Activated T-cell treated with anti-CD3 and anti-CD28 coated beads for 4 hours (primary cell): ENCODE data around the gene SLC22A14.
"Not testable (repeated sequence)": the region's sequence is repeated elsewhere in the genome, so short reads cannot be mapped to it uniquely, and the experiment has no call there.

Experiments
- DNase-seq: peaks from one replicate; pipeline ENCODE4 v3.0.0-alpha.2; 2020

Gene SLC22A14, protein sequence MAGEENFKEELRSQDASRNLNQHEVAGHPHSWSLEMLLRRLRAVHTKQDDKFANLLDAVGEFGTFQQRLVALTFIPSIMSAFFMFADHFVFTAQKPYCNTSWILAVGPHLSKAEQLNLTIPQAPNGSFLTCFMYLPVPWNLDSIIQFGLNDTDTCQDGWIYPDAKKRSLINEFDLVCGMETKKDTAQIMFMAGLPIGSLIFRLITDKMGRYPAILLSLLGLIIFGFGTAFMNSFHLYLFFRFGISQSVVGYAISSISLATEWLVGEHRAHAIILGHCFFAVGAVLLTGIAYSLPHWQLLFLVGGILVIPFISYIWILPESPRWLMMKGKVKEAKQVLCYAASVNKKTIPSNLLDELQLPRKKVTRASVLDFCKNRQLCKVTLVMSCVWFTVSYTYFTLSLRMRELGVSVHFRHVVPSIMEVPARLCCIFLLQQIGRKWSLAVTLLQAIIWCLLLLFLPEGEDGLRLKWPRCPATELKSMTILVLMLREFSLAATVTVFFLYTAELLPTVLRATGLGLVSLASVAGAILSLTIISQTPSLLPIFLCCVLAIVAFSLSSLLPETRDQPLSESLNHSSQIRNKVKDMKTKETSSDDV

GRCh38 chr3:38281895-38282686 is at the start of gene SLC22A14:
SLC22A14 (plus strand) TSS chr3:38282294; CDS start chr3:38306027, 23,733 bp downstream.
- no peak for DNase-seq

- no peak for DNase-seq
Observed at GRCh38 chr3:38232701-38233100, 49.4 kb upstream of the SLC22A14 start.

DNA sequence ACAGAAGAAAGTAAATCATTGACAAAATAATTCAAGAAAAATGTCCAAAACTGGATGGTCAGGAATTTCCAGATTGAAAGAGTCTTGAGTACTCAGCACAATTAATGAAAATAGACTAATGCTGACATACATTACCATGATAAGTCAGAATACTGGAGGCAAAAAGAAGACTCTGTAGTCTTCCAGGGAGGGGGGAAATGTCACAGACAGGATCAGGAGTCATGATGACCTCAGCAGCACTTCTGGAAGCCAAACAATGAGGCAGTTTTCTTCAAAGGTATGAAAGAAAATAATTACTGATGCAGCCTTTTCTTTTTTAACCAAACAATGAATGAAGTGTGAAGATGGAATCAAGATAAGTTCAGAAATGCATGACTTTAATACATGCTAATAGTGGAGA is 46.6 kb upstream of the SLC22A14 start:
- DNase-seq: no peak

DNA sequence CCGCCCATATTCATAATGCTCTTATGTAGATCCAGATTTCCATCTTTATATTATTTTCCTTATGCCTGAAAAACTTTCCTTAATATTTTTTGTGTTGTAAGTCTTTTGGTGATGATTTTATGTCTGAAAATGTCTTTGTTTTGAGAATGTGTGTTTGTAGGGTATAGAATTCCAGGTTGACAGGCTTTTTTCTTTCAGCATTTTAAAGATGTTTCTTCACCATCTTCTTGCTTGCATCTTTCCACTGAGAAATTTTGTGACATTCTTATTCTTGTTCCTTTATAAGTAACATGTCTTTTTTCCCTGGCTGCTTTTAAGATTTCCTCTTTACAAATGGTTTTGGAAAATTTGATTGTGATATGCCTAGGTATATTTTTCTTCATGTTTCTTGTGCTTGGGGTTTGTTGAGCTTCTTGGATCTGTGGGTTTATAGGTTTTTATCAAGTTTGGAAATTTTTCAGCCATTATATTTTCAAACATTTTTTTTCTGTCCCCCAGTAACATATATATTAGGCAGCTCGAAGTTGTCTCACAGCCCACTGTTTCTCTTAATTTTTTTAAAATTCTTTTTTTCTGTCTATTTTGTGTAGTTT is 43.6 kb upstream of the SLC22A14 start:
- DNase-seq: no peak

DNA sequence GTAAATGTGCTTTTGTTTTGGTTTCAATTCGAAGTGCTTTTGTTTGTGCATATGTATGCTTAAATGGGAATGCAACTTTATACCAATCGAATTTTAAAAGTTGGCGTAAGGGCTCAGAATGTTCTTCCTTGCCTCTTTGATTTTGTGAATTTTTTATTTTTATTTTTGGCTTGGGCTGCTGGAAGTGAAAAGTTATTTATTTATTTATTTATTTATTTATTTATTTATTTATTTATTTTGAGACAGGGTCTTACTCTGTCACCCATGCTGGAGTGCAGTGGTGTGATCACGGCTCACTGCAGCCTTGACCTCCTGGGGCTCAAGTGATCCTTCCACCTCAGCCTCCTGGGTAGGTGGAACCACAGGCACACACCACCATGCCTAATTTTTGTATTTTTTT is 39.3 kb upstream of the SLC22A14 start:
- not testable (repeated sequence) for DNase-seq

- DNase-seq: no peak
Observed at GRCh38 chr3:38245930-38246329, 36.2 kb upstream of the SLC22A14 start.

- no peak for DNase-seq
Observed at GRCh38 chr3:38247366-38248035, 34.6 kb upstream of the SLC22A14 start.

DNA sequence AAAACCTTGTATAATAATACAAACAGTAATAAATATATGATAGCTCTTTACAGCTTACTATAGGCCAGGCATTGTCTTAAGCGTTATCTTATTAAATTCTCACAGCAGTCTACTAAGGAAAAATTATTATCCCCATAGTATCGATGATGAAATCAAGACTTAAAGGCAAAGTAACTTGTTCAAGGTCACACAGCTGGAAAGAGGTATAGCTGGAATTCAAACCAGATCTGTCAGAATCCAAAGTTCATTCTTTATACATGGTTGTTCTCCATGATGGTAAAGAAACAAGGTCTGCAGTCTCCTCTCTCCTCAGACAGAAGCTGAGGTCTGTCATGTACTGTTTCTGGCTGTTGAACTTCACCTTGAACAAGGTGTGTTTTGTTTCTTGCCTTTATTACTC is 31.9 kb upstream of the SLC22A14 start:
- DNase-seq: no peak

DNA sequence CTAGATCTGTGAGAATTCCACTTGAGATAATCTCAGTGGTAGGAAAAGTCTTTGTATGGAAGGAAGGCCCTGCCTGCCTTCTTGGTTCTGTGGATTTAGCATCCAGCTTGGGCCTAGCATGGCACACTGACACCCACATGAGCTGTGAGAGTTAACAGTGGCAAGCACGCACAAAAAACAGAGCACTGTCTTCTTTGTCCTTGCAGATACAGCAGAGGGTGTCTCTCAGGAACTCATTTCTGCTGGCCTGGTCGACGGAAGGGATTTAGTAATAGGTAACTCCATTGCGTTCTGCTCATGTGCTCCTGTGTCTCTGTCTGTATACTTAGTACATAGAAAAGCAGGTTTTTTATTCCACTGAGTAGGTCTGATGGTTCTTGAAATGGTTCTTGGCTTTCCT is 30.9 kb upstream of the SLC22A14 start:
- DNase-seq: no peak

DNA sequence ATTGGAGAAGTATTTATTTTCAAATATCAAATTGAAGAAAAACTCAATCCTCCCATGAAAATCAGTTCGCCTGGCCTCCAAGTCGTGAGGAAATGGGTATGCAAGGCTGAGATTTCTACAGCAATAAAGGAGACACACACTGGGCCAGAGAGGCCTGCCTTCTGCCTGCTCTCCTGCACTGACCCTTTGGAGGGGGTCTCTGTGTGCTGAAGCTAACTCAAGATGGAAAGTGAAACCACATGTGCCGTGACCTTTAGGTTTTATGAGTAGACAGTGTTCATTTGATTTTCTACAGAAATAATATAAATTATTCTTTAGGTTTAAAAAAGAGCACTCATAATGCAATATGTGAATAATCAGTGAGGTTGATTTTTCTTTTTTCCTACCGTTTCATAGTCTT is 28.4 kb upstream of the SLC22A14 start:
- DNase-seq: no peak

GRCh38 chr3:38254872-38255271 is 27.2 kb upstream of the SLC22A14 start:
- DNase-seq: no peak

DNA sequence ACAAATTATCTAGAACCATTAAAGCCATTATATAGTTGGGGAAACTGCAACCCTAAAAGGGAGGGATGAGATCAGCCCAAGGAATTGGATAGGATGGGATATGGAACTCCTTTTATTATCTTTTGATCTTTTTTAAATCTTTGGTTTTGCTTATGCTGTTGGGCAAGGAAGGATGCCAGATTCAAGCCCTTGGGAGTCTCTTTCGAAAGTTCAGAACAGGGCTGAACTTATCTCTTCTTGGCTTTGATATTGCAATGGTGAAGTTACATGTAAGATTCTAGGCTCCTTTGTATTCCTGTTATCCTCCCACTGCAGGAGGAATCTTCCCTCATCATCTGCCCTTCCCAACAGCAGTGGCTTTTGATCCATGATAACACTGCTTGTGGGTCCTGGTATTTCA is 26.5 kb upstream of the SLC22A14 start:
- no peak for DNase-seq

- DNase-seq: no peak
Observed at GRCh38 chr3:38257583-38257982, 24.5 kb upstream of the SLC22A14 start.

DNA sequence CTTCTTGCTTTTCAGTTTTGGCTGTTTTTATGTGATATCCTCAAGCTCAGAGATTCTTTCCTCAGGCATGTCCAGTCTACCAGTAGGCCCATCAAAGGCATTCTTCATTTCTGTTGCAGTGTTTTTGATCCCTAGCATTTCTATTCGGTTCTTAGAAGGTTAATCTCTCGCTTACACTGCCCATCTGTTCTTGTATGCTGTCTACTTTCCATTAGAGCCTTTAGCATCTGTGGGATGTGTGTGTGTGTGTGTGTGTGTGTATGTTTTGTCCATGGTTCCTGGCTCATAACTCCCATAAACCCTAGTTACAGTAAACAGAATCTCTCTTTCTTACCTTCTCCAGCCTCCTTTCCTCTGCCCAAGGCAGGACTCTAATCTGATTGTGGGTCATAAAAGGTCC is 21.6 kb upstream of the SLC22A14 start:
- no peak for DNase-seq

GRCh38 chr3:38264353-38264771 is 17.7 kb upstream of the SLC22A14 start:
- DNase-seq: no peak

DNA sequence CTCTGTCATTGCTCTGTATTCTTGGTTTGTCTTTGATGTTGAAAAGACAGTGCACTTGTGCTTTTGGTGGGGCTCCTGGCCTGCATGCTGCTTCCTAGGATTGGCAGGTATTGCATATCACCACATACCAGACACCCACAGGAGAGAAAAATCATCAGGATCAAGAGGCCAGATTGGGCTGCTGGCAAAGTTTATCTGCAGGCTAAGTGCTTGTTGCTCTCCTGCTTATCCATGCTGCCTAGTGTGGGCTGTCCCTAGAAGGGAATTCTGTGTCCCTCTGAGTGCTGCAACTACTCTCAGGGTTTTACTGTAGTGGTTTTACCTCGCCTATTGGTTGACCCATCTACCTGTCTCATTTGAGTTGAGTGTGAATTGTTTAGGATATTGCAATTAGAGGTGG is 17.3 kb upstream of the SLC22A14 start:
- DNase-seq: no peak

DNA sequence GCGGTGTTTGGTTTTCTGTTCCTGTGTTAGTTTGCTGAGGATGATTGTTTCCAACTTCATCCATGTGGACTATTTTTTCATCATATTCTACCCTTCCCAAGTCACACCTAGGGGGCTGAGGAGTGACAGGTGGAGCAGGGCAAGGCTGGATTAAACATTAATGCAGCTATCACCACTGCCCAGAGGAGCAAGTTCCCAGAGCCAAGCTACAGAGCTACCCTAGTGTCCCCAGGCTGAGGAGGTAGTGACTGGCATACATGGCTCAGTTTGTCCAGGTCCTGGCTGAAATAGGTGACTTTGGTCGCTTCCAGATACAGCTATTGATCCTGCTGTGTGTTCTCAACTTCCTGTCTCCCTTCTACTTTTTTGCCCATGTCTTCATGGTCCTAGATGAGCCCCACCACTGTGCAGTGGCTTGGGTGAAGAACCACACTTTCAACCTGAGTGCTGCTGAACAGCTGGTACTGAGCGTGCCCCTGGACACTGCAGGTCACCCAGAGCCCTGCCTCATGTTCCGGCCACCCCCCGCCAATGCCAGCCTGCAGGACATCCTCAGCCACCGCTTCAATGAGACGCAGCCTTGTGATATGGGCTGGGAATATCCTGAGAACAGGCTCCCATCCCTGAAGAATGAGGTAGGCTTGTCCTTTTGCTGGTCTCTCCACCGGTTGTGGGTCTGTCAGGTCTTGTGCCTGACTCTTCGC is 16.3 kb upstream of the SLC22A14 start, which contains the start of gene SLC22A13:
Gene SLC22A13, plus strand, starts transcription at position 209 of the 704 bp plus-strand sequence. Its CDS starts 49 bp downstream, at position 258.
- DNase-seq: no peak

DNA sequence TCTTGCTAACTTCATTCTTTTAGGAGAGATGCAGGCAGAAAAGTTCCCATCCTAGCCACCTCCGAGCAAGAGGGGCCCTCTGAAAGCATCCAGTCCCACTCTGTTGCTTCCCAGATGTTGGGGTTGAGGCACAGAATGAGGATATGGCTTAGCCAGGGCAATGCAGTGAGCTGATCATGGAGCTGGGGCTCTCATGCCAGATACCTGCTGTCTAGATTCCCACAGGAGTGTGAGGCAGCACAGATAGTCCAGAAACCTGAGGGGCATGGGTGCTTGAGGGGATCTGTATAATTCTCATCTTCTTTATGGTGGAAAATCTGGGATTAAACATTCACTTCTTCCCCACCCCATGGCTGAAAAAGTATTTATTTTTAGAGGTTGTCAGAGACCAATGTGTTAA is 15.3 kb upstream of the SLC22A14 start:
- no peak for DNase-seq

GRCh38 chr3:38267662-38268061 is 14.4 kb upstream of the SLC22A14 start:
- no peak for DNase-seq

DNA sequence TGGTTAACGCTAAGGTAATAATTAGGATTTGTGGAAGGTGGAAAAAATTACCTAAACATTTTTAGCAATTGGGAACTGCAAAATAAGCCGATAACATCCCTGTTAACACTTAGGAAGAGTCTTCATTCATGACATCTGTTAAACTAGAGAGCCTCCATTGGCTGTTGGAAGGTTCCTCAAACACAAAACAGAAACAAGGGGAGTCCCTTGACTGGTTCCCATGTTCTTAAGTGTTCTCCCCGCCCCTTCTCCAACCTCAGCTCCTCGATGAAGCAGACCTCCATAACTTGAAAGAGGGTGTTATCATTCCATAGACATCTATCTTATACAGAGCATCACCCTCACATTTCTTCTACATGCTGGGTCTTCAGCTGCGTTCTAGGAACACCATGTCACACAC is 14.0 kb upstream of the SLC22A14 start:
- DNase-seq: no peak

DNA sequence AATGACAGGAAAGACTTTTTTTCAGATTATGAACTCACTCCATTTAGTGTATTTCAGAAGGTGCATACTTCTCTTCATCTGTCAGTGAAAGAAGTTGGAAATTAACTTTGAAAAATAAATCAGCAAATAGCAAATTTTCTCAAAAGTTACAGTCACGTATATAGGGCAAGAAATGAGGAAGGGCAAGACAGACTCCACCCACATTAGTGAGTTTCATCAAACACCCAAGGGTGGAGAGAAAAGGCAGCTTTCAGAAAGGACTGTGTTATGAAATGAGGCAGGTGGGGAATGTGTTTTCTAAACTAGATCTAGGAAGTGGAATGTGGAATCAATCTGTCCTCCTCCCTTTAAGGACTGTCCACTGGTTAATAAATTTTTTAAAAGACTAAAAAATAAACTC is 13.6 kb upstream of the SLC22A14 start:
- no peak for DNase-seq

- DNase-seq: no peak
Observed at GRCh38 chr3:38270606-38271005, 11.5 kb upstream of the SLC22A14 start.
